ENCODE results near the gene VIL1. TPM values are rescaled to one million over a fixed set of nuclear protein-coding genes. Genes with fewer than 3 reads are reported as not detected.
A peak's percentile ranks its signal among the peaks of the same experiment; 100 is the strongest.

Gene VIL1
- total and polyA plus RNA-seq, 9 of the 15 experiments (the other 6 are each of a cell fraction or from before 2014, with no cell fraction given) = 0.51 to 2.7 (median 1.2) TPM

DNA sequence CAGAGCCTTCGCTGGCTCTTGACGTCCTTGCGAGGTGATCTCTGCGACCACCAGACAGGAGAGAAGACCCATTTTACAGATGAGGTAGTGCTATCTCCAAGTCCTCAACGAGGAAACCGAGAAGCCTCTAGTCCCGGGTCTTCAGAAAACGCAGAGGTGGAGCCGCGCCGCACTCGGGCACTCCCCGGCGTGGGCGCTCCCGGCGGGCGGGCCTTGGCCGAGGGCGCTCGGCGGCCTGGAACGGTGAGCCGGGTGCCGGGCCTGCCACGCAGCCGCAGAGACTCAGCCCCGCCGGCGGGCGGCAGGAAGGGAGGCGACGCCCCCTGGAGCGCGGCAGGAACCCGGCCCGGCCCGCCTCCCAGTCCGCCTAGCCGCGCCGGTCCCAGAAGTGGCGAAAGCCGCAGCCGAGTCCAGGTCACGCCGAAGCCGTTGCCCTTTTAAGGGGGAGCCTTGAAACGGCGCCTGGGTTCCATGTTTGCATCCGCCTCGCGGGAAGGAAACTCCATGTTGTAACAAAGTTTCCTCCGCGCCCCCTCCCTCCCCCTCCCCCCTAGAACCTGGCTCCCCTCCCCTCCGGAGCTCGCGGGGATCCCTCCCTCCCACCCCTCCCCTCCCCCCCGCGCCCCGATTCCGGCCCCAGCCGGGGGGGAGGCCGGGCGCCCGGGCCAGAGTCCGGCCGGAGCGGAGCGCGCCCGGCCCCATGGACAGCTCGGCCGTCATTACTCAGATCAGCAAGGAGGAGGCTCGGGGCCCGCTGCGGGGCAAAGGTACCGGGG lies 19.3 kb upstream of the VIL1 start, which contains the start of gene CTDSP1 (continued):
- TF ChIP-seq, protein P1, sequence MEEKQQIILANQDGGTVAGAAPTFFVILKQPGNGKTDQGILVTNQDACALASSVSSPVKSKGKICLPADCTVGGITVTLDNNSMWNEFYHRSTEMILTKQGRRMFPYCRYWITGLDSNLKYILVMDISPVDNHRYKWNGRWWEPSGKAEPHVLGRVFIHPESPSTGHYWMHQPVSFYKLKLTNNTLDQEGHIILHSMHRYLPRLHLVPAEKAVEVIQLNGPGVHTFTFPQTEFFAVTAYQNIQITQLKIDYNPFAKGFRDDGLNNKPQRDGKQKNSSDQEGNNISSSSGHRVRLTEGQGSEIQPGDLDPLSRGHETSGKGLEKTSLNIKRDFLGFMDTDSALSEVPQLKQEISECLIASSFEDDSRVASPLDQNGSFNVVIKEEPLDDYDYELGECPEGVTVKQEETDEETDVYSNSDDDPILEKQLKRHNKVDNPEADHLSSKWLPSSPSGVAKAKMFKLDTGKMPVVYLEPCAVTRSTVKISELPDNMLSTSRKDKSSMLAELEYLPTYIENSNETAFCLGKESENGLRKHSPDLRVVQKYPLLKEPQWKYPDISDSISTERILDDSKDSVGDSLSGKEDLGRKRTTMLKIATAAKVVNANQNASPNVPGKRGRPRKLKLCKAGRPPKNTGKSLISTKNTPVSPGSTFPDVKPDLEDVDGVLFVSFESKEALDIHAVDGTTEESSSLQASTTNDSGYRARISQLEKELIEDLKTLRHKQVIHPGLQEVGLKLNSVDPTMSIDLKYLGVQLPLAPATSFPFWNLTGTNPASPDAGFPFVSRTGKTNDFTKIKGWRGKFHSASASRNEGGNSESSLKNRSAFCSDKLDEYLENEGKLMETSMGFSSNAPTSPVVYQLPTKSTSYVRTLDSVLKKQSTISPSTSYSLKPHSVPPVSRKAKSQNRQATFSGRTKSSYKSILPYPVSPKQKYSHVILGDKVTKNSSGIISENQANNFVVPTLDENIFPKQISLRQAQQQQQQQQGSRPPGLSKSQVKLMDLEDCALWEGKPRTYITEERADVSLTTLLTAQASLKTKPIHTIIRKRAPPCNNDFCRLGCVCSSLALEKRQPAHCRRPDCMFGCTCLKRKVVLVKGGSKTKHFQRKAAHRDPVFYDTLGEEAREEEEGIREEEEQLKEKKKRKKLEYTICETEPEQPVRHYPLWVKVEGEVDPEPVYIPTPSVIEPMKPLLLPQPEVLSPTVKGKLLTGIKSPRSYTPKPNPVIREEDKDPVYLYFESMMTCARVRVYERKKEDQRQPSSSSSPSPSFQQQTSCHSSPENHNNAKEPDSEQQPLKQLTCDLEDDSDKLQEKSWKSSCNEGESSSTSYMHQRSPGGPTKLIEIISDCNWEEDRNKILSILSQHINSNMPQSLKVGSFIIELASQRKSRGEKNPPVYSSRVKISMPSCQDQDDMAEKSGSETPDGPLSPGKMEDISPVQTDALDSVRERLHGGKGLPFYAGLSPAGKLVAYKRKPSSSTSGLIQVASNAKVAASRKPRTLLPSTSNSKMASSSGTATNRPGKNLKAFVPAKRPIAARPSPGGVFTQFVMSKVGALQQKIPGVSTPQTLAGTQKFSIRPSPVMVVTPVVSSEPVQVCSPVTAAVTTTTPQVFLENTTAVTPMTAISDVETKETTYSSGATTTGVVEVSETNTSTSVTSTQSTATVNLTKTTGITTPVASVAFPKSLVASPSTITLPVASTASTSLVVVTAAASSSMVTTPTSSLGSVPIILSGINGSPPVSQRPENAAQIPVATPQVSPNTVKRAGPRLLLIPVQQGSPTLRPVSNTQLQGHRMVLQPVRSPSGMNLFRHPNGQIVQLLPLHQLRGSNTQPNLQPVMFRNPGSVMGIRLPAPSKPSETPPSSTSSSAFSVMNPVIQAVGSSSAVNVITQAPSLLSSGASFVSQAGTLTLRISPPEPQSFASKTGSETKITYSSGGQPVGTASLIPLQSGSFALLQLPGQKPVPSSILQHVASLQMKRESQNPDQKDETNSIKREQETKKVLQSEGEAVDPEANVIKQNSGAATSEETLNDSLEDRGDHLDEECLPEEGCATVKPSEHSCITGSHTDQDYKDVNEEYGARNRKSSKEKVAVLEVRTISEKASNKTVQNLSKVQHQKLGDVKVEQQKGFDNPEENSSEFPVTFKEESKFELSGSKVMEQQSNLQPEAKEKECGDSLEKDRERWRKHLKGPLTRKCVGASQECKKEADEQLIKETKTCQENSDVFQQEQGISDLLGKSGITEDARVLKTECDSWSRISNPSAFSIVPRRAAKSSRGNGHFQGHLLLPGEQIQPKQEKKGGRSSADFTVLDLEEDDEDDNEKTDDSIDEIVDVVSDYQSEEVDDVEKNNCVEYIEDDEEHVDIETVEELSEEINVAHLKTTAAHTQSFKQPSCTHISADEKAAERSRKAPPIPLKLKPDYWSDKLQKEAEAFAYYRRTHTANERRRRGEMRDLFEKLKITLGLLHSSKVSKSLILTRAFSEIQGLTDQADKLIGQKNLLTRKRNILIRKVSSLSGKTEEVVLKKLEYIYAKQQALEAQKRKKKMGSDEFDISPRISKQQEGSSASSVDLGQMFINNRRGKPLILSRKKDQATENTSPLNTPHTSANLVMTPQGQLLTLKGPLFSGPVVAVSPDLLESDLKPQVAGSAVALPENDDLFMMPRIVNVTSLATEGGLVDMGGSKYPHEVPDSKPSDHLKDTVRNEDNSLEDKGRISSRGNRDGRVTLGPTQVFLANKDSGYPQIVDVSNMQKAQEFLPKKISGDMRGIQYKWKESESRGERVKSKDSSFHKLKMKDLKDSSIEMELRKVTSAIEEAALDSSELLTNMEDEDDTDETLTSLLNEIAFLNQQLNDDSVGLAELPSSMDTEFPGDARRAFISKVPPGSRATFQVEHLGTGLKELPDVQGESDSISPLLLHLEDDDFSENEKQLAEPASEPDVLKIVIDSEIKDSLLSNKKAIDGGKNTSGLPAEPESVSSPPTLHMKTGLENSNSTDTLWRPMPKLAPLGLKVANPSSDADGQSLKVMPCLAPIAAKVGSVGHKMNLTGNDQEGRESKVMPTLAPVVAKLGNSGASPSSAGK (IDR thresholded peaks at IDR 0.05) = peak; percentile 63
- TF ChIP-seq PTBP1 (IDR thresholded peaks at IDR 0.05; ENCODE audit: low read depth, low read length) (peak; percentile 98), ESRRA (IDR thresholded peaks at IDR 0.05; ENCODE audit: borderline replicate concordance, low read depth) (peak; percentile 45; the same call in 1 of the 2 replicates), NUFIP1 (IDR thresholded peaks at IDR 0.05; ENCODE audit: partially characterized antibody) (no peak), ZNF217 (CRISPR knock-in tag; IDR thresholded peaks at IDR 0.05) (no peak), PHF8 (IDR thresholded peaks at IDR 0.05; ENCODE audit: borderline replicate concordance, low read length) (peak; percentile 36; the same call in 1 of the 2 replicates), HNRNPUL1 (IDR thresholded peaks at IDR 0.05; ENCODE audit: low read length) (no peak), GABPB1 (CRISPR knock-in tag; IDR thresholded peaks at IDR 0.05) (peak; percentile 33; the same call in 1 of the 2 replicates), SNIP1 (IDR thresholded peaks at IDR 0.05; ENCODE audit: low read depth) (peak; percentile 97), RAD21 (CRISPR knock-in tag; conservative IDR thresholded peaks at IDR 0.05 in 1 of 2, IDR thresholded peaks at IDR 0.05 in 1 of 2) (peak; percentile 4 to 49; a peak in 2 of 4 replicates)
- TF ChIP-seq, protein P2, sequence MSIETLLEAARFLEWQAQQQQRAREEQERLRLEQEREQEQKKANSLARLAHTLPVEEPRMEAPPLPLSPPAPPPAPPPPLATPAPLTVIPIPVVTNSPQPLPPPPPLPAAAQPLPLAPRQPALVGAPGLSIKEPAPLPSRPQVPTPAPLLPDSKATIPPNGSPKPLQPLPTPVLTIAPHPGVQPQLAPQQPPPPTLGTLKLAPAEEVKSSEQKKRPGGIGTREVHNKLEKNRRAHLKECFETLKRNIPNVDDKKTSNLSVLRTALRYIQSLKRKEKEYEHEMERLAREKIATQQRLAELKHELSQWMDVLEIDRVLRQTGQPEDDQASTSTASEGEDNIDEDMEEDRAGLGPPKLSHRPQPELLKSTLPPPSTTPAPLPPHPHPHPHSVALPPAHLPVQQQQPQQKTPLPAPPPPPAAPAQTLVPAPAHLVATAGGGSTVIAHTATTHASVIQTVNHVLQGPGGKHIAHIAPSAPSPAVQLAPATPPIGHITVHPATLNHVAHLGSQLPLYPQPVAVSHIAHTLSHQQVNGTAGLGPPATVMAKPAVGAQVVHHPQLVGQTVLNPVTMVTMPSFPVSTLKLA (conservative IDR thresholded peaks at IDR 0.05) = peak in 1 of 2 experiments; percentile 65; a peak in 2 of 4 replicates

All from K562 (cell line).